Mucosa of rectum (tissue), 2 donors: ENCODE results near the gene MYO1D.

Experiments
- H3K27ac ChIP-seq, 2 donors: one replicate each; pipeline ENCODE4 v1.7.0; 2013; ENCODE audit warnings: inconsistent platforms in 2 of 2, low read depth in 2 of 2, low read length in 2 of 2
- H3K27me3 ChIP-seq, 2 donors: one replicate each; pipeline ENCODE4 v1.7.0; 2013; ENCODE audit warnings: low read length in 2 of 2; ENCODE audit not compliant: control insufficient read depth in 2 of 2, insufficient read depth in 2 of 2
- H3K36me3 ChIP-seq, 2 donors: one replicate each; pipeline ENCODE4 v1.7.0; 2013; ENCODE audit warnings: low read length in 2 of 2; ENCODE audit not compliant: control insufficient read depth in 2 of 2, insufficient read depth in 2 of 2
- H3K4me1 ChIP-seq, 2 donors: one replicate each; pipeline ENCODE4 v1.7.0; 2013; ENCODE audit warnings: low read length in 2 of 2, mild to moderate bottlenecking in 1 of 2; ENCODE audit not compliant: control insufficient read depth in 2 of 2, insufficient read depth in 2 of 2
- H3K4me3 ChIP-seq, 2 donors: one replicate each; pipeline ENCODE4 v1.7.0; 2013; ENCODE audit warnings: low read length in 2 of 2
- H3K9ac ChIP-seq, 2 donors: one replicate each; pipeline ENCODE4 v1.7.0; 2013; ENCODE audit warnings: low read length in 2 of 2, low read depth in 1 of 2, mild to moderate bottlenecking in 1 of 2
- H3K9me3 ChIP-seq, 2 donors: one replicate each; pipeline ENCODE4 v1.7.0; 2013; ENCODE audit warnings: low read length in 2 of 2; ENCODE audit not compliant: control insufficient read depth in 2 of 2
- donor health status: healthy.
- donor health status: Normal muscosa, but diverticular disease.

MYO1D gene

GRCh38 chr17:32519228-32520103 is 357.5 kb downstream of the MYO1D start:
- Histone ChIP-seq H3K4me1 (peaks cover 0 to 3% of the 10 kb centered on the region in 2 donors), H3K27ac (peak overlapping the region in 1 of 2 donors; percentile 16)

GRCh38 chr17:32518646-32519227 is 358.2 kb downstream of the MYO1D start:
- Histone ChIP-seq H3K9ac (no peak overlapping the region), H3K36me3 (peaks cover 0 to 3% of the 10 kb centered on the region in 2 donors), H3K27me3 (no peaks in the 10 kb centered on the region), H3K4me1 (peaks cover 0 to 1% of the 10 kb centered on the region in 2 donors), H3K27ac (no peak overlapping the region), H3K9me3 (no peaks in the 10 kb centered on the region), H3K4me3 (no peak overlapping the region)

More at GRCh38 chr17:32519228-32520103, 357.5 kb downstream of the MYO1D start:
- no peaks in the 10 kb centered on the region for H3K9me3 ChIP-seq
- H3K9ac ChIP-seq = no peak overlapping the region
- peaks cover 0 to 3% of the 10 kb centered on the region in 2 donors for H3K36me3 ChIP-seq
- peak overlapping the region in 1 of 2 donors; percentile 29 for H3K4me3 ChIP-seq
- H3K27me3 ChIP-seq = no peaks in the 10 kb centered on the region

DNA sequence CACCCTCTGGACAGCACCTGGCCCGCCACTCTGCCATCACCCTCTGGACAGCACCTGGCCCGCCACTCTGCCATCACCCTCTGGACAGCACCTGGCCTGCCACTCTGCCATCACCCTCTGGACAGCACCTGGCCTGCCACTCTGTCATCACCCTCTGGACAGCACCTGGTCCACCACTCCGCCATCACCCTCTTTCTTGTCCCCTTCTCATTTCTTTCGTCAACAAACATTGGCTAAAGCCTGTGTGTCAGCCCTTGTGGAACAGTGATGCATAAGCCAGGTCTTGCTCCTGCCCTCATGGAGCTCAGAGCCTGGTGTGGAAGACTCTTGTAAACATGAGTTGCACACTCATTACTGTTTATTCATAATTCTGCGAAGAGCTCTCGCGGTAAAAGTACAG is 358.9 kb downstream of the MYO1D start:
- Histone ChIP-seq H3K4me1 (no peaks in the 10 kb centered on the region), H3K4me3 (no peak overlapping the region), H3K9me3 (no peaks in the 10 kb centered on the region), H3K36me3 (peaks cover 3% of the 10 kb centered on the region in 2 donors), H3K9ac (no peak overlapping the region), H3K27ac (no peak overlapping the region), H3K27me3 (no peaks in the 10 kb centered on the region)

GRCh38 chr17:32516940-32517701 is 359.8 kb downstream of the MYO1D start:
- H3K27ac ChIP-seq = no peak overlapping the region
- H3K4me1 ChIP-seq = no peaks in the 10 kb centered on the region
- H3K36me3 ChIP-seq = peaks cover 3 to 8% of the 10 kb centered on the region in 2 donors
- H3K4me3 ChIP-seq = no peak overlapping the region
- no peaks in the 10 kb centered on the region for H3K27me3 ChIP-seq
- H3K9me3 ChIP-seq = no peaks in the 10 kb centered on the region
- no peak overlapping the region for H3K9ac ChIP-seq

DNA sequence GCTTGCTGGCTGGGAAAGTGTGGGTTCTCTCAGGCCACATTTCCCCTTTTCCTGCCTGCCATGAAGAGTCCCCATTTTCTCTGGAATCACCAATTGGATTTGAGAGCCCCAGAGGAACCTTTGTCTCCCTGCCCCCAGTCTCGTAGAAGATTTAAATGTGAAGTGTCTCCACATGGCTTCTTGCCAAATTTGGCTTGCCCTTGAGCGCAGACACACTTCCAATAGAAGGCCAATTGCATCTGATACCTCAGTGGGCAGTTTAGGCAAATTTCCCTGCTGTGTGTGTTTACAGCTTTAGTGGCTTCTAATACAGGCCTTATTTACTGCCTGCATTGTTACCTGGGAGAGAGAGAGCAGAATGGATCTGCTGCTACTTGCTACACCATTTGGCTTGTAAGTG is 360.5 kb downstream of the MYO1D start:
- Histone ChIP-seq H3K9me3 (no peaks in the 10 kb centered on the region), H3K27me3 (no peaks in the 10 kb centered on the region), H3K4me1 (no peaks in the 10 kb centered on the region), H3K9ac (no peak overlapping the region), H3K27ac (no peak overlapping the region), H3K36me3 (peaks cover 3 to 8% of the 10 kb centered on the region in 2 donors), H3K4me3 (no peak overlapping the region)

GRCh38 chr17:32515677-32516383 is 361.1 kb downstream of the MYO1D start:
- H3K27me3 ChIP-seq = no peaks in the 10 kb centered on the region
- H3K4me1 ChIP-seq = no peaks in the 10 kb centered on the region
- peaks cover 3 to 8% of the 10 kb centered on the region in 2 donors for H3K36me3 ChIP-seq
- no peaks in the 10 kb centered on the region for H3K9me3 ChIP-seq
- no peak overlapping the region for H3K4me3 ChIP-seq
- H3K27ac ChIP-seq = no peak overlapping the region
- no peak overlapping the region for H3K9ac ChIP-seq

DNA sequence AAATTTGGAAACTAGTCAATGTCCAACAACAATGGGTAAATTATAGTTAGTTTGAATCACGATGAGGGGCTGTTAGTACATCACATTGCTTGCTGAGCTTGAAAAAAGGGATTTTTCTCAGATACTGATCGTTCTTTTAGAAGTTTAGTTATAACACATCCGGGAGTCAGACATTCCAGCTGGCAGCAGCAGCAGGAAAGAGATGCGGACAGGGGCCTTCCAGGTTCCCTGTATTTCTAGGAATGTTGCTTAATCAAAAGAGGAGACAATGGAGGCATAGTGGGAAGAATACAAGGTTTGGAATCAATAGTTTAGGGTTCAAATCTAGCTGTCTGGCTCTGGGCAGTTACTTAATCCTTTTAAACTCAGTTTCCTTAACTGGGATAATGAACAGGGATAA is 362.3 kb downstream of the MYO1D start:
- H3K4me3 ChIP-seq = no peak overlapping the region
- H3K9ac ChIP-seq = no peak overlapping the region
- peaks cover 4 to 11% of the 10 kb centered on the region in 2 donors for H3K36me3 ChIP-seq
- no peaks in the 10 kb centered on the region for H3K4me1 ChIP-seq
- H3K9me3 ChIP-seq = no peaks in the 10 kb centered on the region
- H3K27me3 ChIP-seq = no peaks in the 10 kb centered on the region
- H3K27ac ChIP-seq = no peak overlapping the region

DNA sequence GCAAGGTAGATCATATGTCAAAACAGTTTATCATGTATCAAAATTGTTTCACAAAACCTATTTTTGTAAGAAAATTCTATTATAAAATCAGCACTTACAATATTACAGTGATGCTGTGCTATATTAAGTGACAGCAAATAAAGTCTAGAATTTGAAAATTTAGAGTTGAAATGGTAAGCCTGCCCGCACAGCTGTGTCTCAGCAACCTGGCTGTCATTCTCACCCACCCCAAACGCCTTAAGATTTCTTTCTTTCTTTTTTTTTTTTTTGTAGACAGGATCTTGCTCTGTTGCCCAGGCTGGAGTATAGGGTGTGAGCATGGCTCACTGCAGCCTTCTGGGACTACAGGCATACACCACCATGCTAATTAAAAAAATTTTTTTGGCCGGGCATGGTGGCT is 363.3 kb downstream of the MYO1D start:
- H3K27ac ChIP-seq = no peak overlapping the region
- no peaks in the 10 kb centered on the region for H3K27me3 ChIP-seq
- no peak overlapping the region for H3K9ac ChIP-seq
- H3K9me3 ChIP-seq = no peaks in the 10 kb centered on the region
- peaks cover 4 to 11% of the 10 kb centered on the region in 2 donors for H3K36me3 ChIP-seq
- no peak overlapping the region for H3K4me3 ChIP-seq
- H3K4me1 ChIP-seq = peaks cover 0 to 1% of the 10 kb centered on the region in 2 donors

DNA sequence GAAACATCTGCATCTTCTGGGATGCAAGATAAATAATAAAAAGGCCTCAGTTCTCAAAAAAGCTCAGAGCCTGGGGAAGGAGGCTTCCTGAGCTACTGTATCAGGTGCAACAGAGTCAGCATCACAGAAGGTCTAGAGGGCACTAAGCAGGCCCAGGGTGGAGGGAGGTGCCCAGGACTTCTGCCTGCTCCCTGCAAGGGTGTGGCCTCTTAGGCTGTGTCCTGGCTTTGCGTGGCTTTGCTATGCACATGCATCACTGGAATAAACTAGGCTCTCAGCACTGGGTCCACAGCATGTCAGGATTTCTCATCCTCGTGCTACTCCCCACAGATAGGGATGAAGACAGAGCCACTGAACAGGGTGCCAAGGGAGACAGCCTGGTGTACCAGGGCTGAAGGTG is 364.6 kb downstream of the MYO1D start:
- peaks cover 0 to 2% of the 10 kb centered on the region in 2 donors for H3K4me1 ChIP-seq
- H3K9ac ChIP-seq = no peak overlapping the region
- no peak overlapping the region for H3K4me3 ChIP-seq
- H3K27me3 ChIP-seq = no peaks in the 10 kb centered on the region
- no peak overlapping the region for H3K27ac ChIP-seq
- H3K36me3 ChIP-seq = peaks cover 4 to 11% of the 10 kb centered on the region in 2 donors
- H3K9me3 ChIP-seq = no peaks in the 10 kb centered on the region
